Omental fat pad (tissue), 4 donors: ENCODE data around the gene UBE2E2. TPM values are rescaled to one million over a fixed set of nuclear protein-coding genes. Genes with fewer than 3 reads are reported as not detected.
"Not testable (repeated sequence)": the region's sequence is repeated elsewhere in the genome, so short reads cannot be mapped to it uniquely, and the experiment has no call there.

Experiments used
- ATAC-seq: fragments of 150-250 bp; one replicate; pipeline ENCODE4 v1.9.1; 2016; ENCODE audit warnings: mild to moderate bottlenecking, moderate library complexity; ENCODE audit not compliant: low FRiP score
- DNase-seq: peaks from one replicate; pipeline ENCODE4 v3.0.0-alpha.2; 2019; ENCODE audit warnings: low spot score
- total RNA-seq, 4 donors: library from RNA; depleted of rRNA; stranded (reverse); fragments of >200 nt; gene quantifications; one replicate each; pipeline ENCODE4 v1.1.0, GENCODE V29; 2016
- TF ChIP-seq, protein P1 (sequence below), 3 donors: fragments of 450-650 bp; IDR thresholded peaks; one replicate each; pipeline ENCODE4 v1.5.1; 2016 to 2017; ENCODE audit warnings: antibody characterized with exemption in 3 of 3, mild to moderate bottlenecking in 3 of 3, moderate library complexity in 2 of 3

Gene UBE2E2
- total RNA-seq, 4 donors from 2014 or later, result 25.9 to 93.4 (median 73.9) TPM

DNA sequence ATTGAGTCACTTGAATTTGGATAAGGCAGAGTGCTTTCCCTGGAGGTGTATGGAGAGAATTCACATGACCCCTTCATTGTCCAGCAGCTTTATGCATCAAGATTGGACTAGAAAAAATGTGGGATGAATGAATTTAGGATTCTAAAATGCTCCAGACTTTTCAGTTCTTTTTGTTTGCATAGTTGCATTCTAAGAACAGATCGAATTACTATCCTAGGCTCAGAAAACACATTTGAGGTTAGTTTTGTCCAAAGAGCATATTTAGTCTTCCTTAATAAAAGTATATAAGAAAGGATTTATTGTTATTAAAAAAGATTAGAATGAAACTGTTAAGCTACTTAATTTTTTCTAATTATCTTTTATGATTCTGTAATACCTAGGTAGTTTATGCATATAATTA lies 127.4 kb downstream of the UBE2E2 start:
- TF ChIP-seq, protein P1, sequence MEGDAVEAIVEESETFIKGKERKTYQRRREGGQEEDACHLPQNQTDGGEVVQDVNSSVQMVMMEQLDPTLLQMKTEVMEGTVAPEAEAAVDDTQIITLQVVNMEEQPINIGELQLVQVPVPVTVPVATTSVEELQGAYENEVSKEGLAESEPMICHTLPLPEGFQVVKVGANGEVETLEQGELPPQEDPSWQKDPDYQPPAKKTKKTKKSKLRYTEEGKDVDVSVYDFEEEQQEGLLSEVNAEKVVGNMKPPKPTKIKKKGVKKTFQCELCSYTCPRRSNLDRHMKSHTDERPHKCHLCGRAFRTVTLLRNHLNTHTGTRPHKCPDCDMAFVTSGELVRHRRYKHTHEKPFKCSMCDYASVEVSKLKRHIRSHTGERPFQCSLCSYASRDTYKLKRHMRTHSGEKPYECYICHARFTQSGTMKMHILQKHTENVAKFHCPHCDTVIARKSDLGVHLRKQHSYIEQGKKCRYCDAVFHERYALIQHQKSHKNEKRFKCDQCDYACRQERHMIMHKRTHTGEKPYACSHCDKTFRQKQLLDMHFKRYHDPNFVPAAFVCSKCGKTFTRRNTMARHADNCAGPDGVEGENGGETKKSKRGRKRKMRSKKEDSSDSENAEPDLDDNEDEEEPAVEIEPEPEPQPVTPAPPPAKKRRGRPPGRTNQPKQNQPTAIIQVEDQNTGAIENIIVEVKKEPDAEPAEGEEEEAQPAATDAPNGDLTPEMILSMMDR (IDR thresholded peaks at IDR 0.05), result no peak
- DNase-seq (no peak), ATAC-seq (no peak)

DNA sequence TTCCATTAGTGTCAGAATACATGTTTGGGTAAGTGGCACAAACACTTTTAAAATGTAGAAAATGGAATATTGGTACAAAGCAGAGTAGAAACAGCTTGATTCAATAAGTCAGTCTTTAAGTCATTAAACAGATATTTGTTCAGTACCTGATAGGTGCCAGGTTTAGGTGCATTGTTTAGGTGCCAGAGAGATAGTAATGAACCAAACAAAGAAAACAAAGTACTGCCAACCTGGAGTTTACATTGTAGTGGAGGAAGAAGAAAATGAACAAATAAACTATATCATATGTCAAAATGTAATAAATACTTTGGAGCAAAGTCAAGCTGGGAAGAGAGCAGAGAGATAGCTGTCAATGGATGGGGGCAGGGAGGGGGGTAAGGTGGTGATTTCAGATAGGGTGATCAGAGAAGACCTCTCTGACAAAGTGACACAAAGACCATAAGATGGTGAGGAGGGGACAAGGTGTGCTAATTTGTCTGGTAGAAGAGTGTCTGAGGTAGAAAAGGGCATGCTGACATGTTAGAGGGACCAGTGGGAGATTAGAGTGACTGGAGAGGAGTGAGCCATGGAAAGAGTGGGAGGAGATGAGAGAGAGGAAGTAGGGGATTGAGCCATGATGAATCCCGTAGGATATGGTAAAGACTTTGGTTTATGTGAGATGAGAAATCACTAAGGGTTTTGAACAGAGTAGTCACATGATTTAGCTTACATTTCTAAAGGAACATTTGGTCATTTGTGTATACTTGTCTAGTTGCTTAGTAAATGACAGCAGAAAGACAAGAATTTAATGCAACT lies 128.2 kb downstream of the UBE2E2 start:
- ATAC-seq, result no peak
- TF ChIP-seq, protein P1 (IDR thresholded peaks at IDR 0.05), result no peak
- no peak for DNase-seq

DNA sequence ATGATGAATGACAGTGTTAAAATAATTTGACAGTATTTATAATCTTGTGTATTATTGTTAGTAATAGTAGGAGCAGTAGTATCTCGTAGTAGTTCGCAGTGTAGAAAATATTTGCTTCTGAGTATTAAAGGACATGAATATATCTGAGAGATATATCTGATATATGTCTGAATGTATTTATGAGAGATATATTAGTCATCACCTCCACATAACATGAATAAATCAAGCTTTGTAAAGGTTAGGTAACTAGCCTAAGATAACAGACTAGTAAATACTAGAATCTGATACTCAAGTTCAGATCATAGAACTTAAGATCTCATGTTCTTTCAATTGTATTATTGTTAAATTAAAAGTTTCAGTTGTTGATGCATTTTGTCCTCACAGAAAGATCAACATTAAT lies 130.5 kb downstream of the UBE2E2 start:
- DNase-seq, result no peak
- TF ChIP-seq, protein P1 (IDR thresholded peaks at IDR 0.05), result no peak
- ATAC-seq, result no peak

DNA sequence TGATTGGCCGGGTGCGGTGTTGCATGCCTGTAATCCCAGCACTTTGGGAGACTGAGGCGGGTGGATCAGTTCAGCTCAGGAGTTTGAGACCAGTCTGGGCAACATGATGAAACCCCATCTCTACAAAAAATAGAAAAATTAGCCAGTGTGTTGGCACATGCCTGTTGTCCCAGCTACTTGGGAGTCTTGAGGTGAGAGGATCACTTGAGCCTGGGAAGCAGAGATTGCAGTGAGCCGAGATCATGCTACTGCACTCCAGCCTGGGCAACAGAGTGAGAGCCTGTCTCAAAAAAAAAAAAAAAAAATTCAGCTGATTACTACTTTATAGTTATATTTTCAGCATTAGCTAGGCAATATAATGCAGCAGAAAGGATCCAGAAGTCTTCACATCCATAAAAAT lies 133.7 kb downstream of the UBE2E2 start:
- not testable (repeated sequence) for ATAC-seq

DNA sequence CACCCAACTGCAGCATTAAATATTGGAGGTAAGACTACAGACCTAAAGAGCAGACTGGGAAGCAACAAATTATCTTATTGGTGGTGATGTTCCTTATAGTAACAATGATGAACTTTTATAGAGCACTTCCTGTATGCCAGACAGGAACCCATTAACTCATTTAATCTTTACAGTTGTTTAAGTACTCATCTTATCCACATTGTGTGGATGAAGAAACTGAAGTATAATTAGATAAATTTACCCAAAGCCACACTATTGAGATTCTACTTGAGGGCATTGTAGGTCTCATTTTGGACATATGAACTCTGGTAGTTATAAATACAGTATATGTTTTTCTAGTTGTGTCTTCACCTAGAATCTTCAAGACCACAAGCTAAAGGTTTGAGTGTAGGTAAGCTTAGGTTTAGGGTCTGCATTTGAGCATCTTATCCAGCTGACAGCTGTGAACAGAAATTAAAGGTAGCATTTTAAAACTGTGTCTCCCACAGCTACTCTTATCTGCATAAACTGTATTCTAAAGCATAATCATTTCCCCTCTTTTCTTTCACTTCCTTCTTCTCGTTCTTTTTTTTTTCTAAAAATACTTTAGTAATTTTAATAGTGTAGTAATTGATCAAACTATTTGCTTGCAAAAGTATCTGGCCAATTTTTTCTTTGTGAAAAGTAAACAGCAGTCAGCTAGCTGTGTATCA lies 138.2 kb downstream of the UBE2E2 start:
- no peak for DNase-seq
- no peak for ATAC-seq
- TF ChIP-seq, protein P1 (IDR thresholded peaks at IDR 0.05), result no peak

More for the DNA sequence above, 133.7 kb downstream of the UBE2E2 start:
- not testable (repeated sequence) for DNase-seq

DNA sequence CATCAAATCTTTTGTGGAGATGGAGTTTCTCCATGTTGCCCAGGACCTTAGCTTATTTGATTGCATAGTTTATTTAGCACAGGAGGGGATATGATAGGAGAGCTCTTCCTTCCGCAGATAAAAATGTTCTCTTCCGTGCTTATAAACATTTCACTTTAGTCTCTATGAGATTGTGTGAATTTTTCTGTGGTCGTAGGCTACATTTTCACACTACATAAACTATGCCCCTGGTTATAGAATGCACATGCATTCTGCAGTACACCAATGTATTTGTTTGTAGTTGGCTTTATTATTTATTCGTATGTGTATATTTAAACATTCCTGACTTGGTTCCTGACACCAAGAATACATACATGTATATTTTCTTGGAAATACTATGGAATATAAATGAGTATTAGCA lies 139.2 kb downstream of the UBE2E2 start:
- no peak for ATAC-seq
- TF ChIP-seq, protein P1 (IDR thresholded peaks at IDR 0.05), result no peak

DNA sequence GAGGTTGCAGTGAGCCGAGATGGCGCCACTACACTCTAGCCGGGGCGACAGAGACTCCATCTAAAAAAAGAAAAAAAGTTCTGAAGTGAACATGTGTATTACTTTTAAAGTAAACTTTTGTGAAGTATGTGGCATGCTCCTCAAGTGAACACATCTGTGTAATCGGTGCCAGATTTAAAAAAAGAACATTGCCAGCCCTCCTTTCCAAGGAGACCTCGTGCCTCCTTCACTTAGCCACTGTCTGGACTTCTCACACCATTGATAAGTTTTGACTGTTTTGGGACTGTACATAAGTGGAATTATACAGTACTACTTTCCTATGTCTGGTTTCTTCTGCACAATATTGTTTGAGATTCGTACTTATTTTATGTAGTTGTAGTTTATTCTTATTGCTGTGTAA lies 140.4 kb downstream of the UBE2E2 start:
- TF ChIP-seq, protein P1 (IDR thresholded peaks at IDR 0.05), result no peak
- no peak for ATAC-seq
- no peak for DNase-seq

More for the DNA sequence above, 139.2 kb downstream of the UBE2E2 start:
- DNase-seq, result no peak
